ENCODE measurements around the gene FMNL3.

FMNL3 gene

DNA sequence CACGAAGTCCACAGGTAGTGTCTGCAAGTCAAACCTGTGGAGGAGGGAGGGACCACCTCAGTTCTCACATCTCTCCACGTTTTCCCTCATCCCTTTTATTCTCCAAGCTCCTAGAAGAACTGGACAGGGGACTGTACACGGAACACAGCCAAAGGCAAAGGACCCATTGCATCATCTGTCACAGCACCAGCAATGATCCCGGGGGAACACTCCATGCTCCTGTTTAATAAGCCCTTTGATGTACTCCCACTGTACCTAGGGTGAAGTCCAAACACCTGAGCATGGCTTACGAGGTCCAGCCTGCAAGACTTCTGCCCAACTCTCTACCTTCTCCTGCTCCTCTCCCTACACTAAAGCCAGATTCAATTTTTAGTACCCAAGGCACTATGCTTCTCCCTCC, 57.3 kb downstream of the FMNL3 start:
- DNase-seq: no peak

DNA sequence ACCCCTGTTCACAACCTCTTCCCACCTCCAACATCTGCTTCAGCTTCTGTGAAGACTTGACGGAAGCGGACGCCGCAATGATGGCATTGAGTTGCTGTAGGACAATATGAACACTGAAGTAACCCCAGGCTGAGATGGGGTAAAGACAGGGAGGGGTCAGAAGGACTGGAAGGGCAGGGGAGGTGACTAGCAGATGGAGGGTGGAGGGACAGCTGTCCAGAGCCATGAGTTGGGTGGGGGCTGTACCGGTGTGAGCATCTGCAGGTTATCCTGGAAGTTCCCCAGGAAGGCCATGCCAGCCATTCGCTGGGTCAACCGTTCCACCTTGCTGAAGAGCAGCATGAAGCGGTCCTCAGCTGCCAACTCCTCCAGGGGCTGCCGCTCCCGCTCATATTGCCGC, 57.8 kb downstream of the FMNL3 start:
- no peak for DNase-seq

- DNase-seq: no peak
Observed at GRCh38 chr12:49648712-49649003, 58.5 kb downstream of the FMNL3 start.

- DNase-seq: no peak
Observed at GRCh38 chr12:49647827-49648711, 59.1 kb downstream of the FMNL3 start.

DNA sequence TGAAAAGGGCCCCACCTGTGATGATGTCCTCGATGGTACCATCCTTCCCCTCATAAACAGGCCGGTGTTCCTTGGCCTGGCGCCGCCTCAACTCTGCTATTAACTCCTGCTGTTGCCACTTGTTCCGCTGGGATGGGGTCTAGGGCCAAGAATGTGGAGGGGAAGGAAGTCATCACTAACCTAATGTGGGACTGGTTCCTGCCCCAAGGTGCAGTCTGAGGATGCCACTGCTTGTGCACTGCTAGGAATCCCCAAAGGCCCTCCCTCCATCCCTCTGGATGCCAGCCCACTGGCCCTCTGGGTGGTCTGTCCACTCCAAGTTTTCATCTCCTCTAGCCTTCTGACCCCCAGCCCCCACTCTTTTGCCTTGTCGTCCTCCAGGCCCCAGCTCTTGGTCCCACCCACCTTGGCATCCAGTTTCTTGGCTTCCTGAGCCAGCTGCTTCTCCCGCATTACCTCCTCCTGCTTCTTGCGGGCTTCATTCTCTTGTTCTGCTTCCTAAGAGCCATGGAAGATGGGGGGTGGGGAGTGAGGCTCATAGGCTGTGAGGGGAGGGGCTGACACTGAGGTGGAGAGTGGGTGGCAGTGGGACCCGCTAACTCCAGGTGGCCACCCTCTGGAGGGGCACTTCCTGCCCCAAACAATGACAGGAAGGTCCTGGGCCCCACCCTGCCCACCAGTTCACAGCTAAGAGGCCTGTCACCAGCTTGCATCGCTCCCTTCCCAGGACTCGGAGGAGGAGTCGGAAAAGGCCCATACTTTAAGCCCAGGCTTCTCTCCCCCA, 60.1 kb downstream of the FMNL3 start:
- no peak for DNase-seq

- no peak for DNase-seq
Observed at GRCh38 chr12:49646331-49646830, 60.8 kb downstream of the FMNL3 start.

DNA sequence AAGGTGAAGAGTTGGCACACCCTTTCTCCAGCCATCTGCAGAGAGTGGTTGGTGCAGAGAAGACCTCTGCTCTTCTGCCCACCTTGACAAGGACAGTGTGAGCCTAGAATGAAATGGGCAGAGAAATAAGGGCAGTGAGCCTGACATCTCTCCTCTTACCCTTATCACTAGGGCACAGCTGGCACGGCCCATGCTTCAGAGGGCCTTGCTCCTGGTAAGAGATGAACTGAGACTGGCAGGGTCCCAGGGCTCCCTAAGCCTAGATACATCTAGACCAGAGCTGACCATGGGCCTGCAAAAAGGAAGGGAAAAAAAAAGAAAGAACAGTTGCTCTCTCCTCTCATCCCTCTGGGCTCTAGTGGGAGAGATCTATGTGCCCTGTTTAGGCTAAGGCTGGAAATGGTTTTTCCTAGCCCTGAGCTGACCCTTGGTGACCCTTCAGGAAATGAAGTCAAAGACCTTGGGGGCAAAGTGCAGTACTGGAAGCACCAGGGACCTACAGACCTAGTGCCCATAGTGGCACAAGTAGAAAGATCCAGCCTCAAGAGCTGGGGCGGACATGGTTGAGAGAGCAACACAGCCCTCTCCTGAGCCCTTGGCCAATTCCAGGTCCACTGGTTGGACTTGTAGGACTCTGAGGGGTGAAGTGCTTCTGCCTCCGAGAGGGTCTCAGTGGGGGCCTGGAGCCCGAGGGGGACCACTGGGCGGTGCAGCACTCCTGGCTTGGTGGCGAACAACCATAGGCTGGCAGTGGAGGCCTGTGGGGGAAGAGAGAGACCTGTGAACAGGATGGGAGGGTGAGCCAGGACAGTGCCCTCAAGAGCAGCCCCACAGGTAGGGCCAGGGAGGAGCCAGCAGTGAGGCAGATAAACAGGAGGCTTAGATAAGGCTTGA, 61.8 kb downstream of the FMNL3 start:
- DNase-seq: no peak

GRCh38 chr12:49644620-49644994, 62.6 kb downstream of the FMNL3 start:
- DNase-seq: peak; percentile 85

GRCh38 chr12:49643961-49644619, 63.1 kb downstream of the FMNL3 start:
- DNase-seq: no peak

DNA sequence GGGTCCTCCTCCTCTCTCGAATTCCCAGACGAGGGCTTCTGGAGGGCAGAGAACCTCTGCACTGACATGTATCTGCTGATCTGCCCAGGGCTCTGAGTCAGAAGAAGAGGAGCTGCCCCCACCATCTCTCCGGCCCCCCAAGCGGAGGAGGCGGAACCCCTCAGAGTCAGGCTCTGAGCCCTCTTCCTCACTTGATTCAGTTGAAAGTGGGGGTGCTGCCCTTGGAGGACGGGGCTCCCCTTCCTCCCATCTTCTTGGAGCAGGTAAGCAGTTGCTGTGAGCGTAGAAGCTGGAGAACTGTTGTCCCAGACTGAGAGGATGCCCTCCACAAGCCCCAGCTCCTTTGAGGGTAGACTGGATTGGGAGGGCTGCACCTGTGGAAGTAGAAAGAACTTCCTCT, 64.1 kb downstream of the FMNL3 start:
- DNase-seq: no peak

DNA sequence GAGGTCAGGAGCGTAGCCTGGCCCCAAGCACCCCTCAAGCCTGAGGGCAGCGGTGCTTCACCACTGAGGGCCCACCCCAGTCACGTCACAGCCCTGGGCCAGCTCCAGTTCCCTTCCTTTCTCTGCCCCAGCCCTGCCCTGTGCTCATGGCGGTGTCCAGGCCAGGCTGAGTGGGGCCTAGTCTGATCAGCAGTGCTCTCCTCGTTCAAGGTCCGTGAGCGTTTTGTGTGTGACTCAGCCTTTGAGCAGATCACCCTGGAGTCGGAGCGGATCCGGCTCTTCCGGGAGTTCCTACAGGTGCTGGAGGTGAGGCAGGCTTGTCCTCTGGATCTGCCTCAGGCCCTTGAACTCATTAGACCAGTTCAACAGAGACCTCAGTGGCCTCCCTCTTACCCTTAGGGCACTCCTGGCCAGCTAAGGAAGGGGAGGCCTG, 64.8 kb downstream of the FMNL3 start:
- DNase-seq: no peak

DNA sequence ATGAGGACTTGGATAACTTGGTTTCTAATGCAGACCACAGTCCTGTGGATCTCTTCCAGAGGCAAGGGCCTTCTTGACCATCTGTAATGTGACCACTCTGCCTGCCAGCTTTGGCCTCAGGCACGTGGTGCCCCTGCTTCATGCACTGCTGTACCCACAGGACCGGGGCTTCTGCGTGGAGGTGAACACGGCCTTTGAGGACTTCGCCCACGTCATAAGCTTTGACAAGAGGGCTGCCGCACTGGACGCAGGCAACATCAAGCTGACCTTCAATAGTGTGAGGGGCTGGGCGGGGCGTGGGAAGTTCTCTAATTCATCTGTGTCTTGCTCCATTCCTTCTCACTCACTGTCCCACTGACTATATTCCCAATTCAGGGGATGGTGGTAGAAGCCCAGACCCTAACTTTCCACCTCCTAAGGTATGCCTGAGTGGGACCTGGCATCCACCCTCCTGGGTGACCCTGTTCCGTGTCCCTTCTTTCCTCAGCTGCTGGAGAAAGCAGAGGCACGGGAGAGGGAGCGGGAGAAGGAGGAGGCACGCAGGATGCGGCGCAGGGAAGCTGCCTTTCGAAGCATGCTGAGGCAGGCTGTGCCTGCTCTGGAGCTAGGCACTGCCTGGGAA, 65.3 kb downstream of the FMNL3 start:
- DNase-seq: no peak

GRCh38 chr12:49636979-49637755, 70.0 kb downstream of the FMNL3 start:
- DNase-seq: peak; percentile 66

DNA sequence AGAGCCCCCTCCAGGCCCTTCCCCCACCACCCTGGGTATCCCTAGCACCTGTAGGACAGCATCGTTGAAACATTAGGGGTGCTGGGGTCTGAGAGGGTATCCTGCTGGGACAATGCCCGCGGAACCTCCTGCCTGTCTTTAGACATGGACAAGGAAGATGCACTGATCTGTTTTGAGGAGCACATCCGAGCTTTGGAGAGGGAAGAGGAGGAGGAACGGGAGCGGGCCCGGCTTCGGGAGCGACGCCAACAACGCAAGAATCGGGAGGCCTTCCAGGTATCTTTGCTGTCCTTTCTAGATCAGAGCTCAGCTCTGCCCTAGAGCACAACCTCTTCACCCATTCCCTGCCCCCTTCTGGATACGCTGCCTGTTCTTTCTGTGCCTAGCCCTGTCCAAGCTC, 70.6 kb downstream of the FMNL3 start:
- no peak for DNase-seq

GRCh38 chr12:49635656-49636055, 71.5 kb downstream of the FMNL3 start:
- DNase-seq: no peak

DNA sequence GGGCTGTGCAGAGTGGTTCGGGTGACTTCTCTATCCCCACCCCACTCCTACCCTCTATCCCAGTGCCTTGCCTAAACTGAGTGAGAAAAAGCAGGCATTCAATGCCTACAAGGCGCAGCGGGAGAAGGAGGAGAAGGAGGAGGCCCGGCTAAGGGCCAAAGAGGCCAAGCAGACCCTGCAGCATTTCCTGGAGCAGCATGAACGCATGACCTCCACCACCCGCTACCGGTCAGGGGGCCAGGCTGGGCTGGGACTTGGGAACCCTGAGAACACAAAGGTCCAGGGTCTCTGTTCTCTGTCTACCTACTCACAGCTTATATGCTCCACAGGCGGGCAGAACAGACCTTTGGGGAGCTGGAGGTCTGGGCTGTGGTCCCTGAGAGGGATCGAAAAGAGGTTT, 72.2 kb downstream of the FMNL3 start:
- DNase-seq: no peak

- no peak for DNase-seq
Observed at GRCh38 chr12:49633703-49634345, 73.4 kb downstream of the FMNL3 start.

DNA sequence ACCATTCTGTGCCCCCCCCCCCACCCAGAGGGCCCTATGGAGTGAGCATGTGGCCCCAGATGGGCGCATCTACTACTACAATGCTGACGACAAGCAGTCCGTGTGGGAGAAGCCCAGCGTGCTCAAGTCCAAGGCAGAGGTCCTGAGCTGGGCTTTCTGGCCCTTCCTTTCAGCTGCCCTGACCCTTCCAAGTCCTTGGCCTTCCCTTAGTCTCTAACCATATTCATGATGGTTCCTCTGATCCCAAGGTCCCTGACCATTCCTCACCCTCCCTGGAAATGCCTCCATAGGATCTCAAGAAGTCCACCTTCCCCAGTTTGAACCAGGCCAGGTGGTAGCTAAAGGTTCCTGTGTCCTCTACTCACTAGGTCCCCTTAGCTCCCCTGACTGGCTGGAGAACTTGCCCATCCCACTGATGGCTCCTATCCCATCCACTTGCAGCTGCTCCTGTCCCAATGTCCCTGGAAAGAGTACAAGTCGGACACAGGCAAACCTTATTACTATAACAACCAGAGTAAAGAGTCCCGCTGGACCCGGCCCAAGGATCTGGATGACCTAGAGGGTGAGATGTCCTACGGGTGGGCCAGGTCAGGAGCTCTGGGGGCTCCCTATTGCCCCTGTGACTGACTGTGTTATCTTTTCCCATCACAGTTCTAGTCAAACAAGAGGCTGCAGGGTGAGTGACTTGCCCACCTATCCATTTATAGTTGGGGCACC, 74.1 kb downstream of the FMNL3 start:
- DNase-seq: no peak

GRCh38 chr12:49632401-49632800, 74.8 kb downstream of the FMNL3 start:
- no peak for DNase-seq

GRCh38 chr12:49631336-49631907, 75.8 kb downstream of the FMNL3 start:
- no peak for DNase-seq
